ENCODE results near the gene NBPF15. TPM values are rescaled to one million over a fixed set of nuclear protein-coding genes. Genes with fewer than 3 reads are reported as not detected.
"Not testable (repeated sequence)": the region's sequence is repeated elsewhere in the genome, so short reads cannot be mapped to it uniquely, and the experiment has no call there.

The NBPF15 gene
- total and polyA plus RNA-seq, 9 of the 15 experiments (the other 6 are each of a cell fraction or from before 2014, with no cell fraction given) = 1.8 to 13.2 (median 6.0) TPM

GRCh38 chr1:144418891-144419694 lies 42.4 kb downstream of the NBPF15 start:
- H3K36me3 ChIP-seq (ENCODE audit: control insufficient read depth, insufficient read depth, low read length); CTCF ChIA-PET (ENCODE audit: low intra/inter-chr PET ratio); H2AFZ ChIP-seq (ENCODE audit: low read depth, low read length); FAIRE-seq; H3K9me1 ChIP-seq (ENCODE audit: control insufficient read depth, insufficient read depth, low read length); H3K9ac ChIP-seq (ENCODE audit: insufficient read depth in 1 of 2, low read depth in 2 of 2, low read length in 2 of 2); ATAC-seq; intact Hi-C loops (cut with micrococcal nuclease); H3K79me2 ChIP-seq (ENCODE audit: control insufficient read depth, insufficient read depth, low read length); POLR2A ChIA-PET; H4K20me1 ChIP-seq (replicated peaks; ENCODE audit: control insufficient read depth, insufficient read depth, low read length); H3K27ac ChIP-seq (ENCODE audit: extremely low read depth, low read depth, low read length); H3K4me2 ChIP-seq (ENCODE audit: insufficient read depth, low read length); H3K4me1 ChIP-seq (replicated peaks in 1 of 2; ENCODE audit: control insufficient read depth in 2 of 2, insufficient read depth in 2 of 2, low read length in 2 of 2); H3K9me3 ChIP-seq (replicated peaks; ENCODE audit: control insufficient read depth, insufficient read depth, low read depth, low read length); in situ Hi-C loops (cut with MboI); H3K27me3 ChIP-seq (ENCODE audit: control insufficient read depth in 2 of 2, insufficient read depth in 2 of 2, low read length in 2 of 2); TF ChIP-seq ZBTB40 (CRISPR knock-in tag; IDR thresholded peaks at IDR 0.05): not testable (repeated sequence)
- TSS peak; percentile 94 for BruUV-seq (replicated peaks)
- peak overlapping the region; percentile 26 for H3K4me3 ChIP-seq
- peak in 1 of 4 experiments; percentile 12 for DNase-seq (ENCODE audit: extremely low read depth in 1 of 4, low spot score in 3 of 4)
- WGBS (ENCODE audit: insufficient coverage, low coverage, missing lambda C conversion rate) = 25% methylated on average over 21 of the region's 46 CpGs
- TF ChIP-seq ZBTB11 (CRISPR knock-in tag; IDR thresholded peaks at IDR 0.05) (peak in 1 of 3 experiments; percentile 14; a peak in 1 of 6 replicates), BDP1 (IDR thresholded peaks at IDR 0.05; ENCODE audit: insufficient read depth, insufficient read length) (peak; percentile 14), ZBTB40 (IDR thresholded peaks at IDR 0.05) (0 out of 2 replicates have a peak, but pooled peaks have one; percentile 47), NRF1 (conservative IDR thresholded peaks at IDR 0.05 in 1 of 2, IDR thresholded peaks at IDR 0.05 in 1 of 2) (peak in 1 of 2 experiments; percentile 18; a peak in 1 of 4 replicates), POLR2H (tag; IDR thresholded peaks at IDR 0.05; ENCODE audit: low read depth) (peak; percentile 87), CEBPB (tag; IDR thresholded peaks at IDR 0.05) (peak; percentile 14; the same call in 1 of the 2 replicates)

All from K562 (cell line).